Psoas muscle (tissue), 8 donors: Measurements from ENCODE around the gene UCK2. TPM values are rescaled to one million over a fixed set of nuclear protein-coding genes. Genes with fewer than 3 reads are reported as not detected.

Experiments used
- ATAC-seq, 4 donors: fragments of 200-7000 bp; cut with Tn5 transposase; one replicate each; pipeline ENCODE4 v1.9.1; 2020; ENCODE audit warnings: moderate library complexity in 3 of 4, mild to moderate bottlenecking in 2 of 4
- DNase-seq, 2 donors: peaks; one replicate each; pipeline ENCODE4 v3.0.0-alpha.2; 2020
- H3K27ac ChIP-seq: fragments of 200-600 bp; one replicate; pipeline ENCODE4 v1.8.0; 2022
- H3K27me3 ChIP-seq, 3 donors: fragments of 200-600 bp in 1 of 3; one replicate each; pipeline versions ENCODE4 v1.6.1 to v1.8.0; 2013 to 2022; ENCODE audit warnings: low read length in 2 of 3, mild to moderate bottlenecking in 2 of 3, moderate library complexity in 1 of 3; ENCODE audit not compliant: insufficient read depth in 3 of 3
- H3K36me3 ChIP-seq, 2 donors: fragments of 200-600 bp in 1 of 2; one replicate each; pipeline versions ENCODE4 v1.6.1 to v1.8.0; 2013 to 2022; ENCODE audit warnings: low read depth in 1 of 2, mild to moderate bottlenecking in 1 of 2, moderate library complexity in 1 of 2; ENCODE audit not compliant: insufficient read depth in 1 of 2
- H3K4me1 ChIP-seq: fragments of 200-600 bp; one replicate; pipeline ENCODE4 v1.8.0; 2022
- H3K4me3 ChIP-seq: fragments of 200-600 bp; one replicate; pipeline ENCODE4 v1.8.0; 2022; ENCODE audit warnings: mild to moderate bottlenecking
- H3K9me3 ChIP-seq: fragments of 200-600 bp; one replicate; pipeline ENCODE4 v1.8.0; 2022
- CTCF ChIP-seq: fragments of 200-600 bp; IDR thresholded peaks from one replicate; pipeline ENCODE4 v1.8.0; 2022; ENCODE audit warnings: antibody characterized with exemption
- WGBS, 3 donors: extraction: QIAGEN DNeasy Blood & Tissue Kit; methylation state at CpG; one replicate each; pipeline versions ENCODE4 v1.1.6 to v1.1.7; 2013; 5-methylcytosine and 5-hydroxymethylcytosine counted together
- intact Hi-C, 2 donors: fragments of 100-400 bp; cut with DNase I; formaldehyde crosslinking; loops; one replicate each; pipeline versions ENCODE4 v1.11.0 to v1.14.2; 2022
- polyA plus RNA-seq, 3 donors: library from polyadenylated mRNA; stranded (reverse); fragments of 200-250 nt; gene quantifications; one replicate each; pipeline ENCODE4 v1.2.3, GENCODE V29; 2013
- total RNA-seq, 4 donors: library from RNA; stranded (reverse); fragmentation: NEBNext Ultra II Directional in 2 of 4; extraction: Animal tissue kit (Norgen Biotek cat#: 25700) in 2 of 4; gene quantifications; one replicate each; pipeline versions ENCODE4 v1.2.1 to v1.2.4, GENCODE V29; 2021 to 2023
- donor health status: healthy with polysubstance abuse.
- donor health status: DM: no; HTN: no; CAD: no; lungs with moderate emphysema.
- donor health status: Bipolar disorder and iron deficiency.
- donor health status: healthy.
- donor health status: DM: yes; HTN: yes; CAD: no.
- donor health status: DM: no; HTN: no; CAD: no.
- donor health status: DM: no; HTN: no; CAD: no.
- donor health status: DM: yes; HTN: yes; CAD: no.

Gene UCK2
- total and polyA plus RNA-seq, 7 donors, result 14.6 to 273 (median 25.1) TPM

DNA sequence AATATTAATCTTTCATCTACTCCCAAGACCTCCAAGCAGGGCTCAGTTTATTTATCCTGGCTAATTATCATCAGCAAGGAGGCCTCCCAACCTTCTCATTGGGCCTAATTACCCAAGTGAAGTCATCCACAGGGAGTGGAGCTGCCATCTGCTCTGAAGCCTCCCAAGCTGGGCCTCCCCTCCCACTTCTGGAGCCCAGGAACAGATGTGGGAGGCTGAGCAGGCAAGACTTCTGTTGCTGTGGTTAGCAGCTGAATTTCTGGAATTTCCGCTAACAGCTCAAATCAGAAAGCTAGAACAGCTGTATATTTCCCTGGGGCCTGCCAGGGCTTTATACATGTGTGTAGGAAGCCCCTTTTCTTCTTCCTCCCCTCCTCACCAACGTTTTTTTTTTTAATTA is 127.5 kb downstream of the UCK2 start:
- WGBS, 3 donors, result 39 to 54% (median 52%) methylated on average over 2 of the region's 2 CpGs
- H3K27ac ChIP-seq, result no peak overlapping the region
- ATAC-seq (no peak), DNase-seq (no peak)
- intact Hi-C loops, result no loop called here
- no peaks in the 10 kb centered on the region for H3K27me3 ChIP-seq
- no peak for TF ChIP-seq CTCF
- no peaks in the 10 kb centered on the region for H3K9me3 ChIP-seq
- H3K36me3 ChIP-seq, result no peaks in the 10 kb centered on the region
- H3K4me1 ChIP-seq, result no peaks in the 10 kb centered on the region
- no peak overlapping the region for H3K4me3 ChIP-seq

DNA sequence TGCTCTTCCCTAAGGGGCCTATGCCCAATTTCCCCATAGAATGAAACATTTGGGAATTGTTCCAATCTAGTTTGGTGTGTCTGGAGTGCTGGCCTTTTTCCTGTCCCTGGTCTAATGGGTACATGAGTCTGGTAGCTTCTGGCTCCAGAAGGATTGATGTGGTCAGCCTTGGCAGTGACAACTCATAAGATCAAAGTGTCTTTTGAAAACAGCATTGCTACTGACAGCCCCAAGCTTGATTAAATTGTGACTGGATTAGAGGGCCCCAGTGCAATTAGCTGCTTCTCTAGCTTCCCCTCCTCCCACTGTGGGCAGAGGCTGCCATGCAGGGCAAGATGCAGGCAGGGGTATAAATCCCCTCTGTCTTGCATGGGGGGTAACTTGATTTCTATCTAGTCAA is 130.9 kb downstream of the UCK2 start:
- Histone ChIP-seq H3K4me3 (no peak overlapping the region), H3K9me3 (no peaks in the 10 kb centered on the region), H3K36me3 (no peaks in the 10 kb centered on the region), H3K27ac (no peak overlapping the region), H3K27me3 (no peaks in the 10 kb centered on the region), H3K4me1 (no peaks in the 10 kb centered on the region)
- no peak for TF ChIP-seq CTCF
- ATAC-seq (no peak), DNase-seq (no peak)
- intact Hi-C loops, result no loop called here

DNA sequence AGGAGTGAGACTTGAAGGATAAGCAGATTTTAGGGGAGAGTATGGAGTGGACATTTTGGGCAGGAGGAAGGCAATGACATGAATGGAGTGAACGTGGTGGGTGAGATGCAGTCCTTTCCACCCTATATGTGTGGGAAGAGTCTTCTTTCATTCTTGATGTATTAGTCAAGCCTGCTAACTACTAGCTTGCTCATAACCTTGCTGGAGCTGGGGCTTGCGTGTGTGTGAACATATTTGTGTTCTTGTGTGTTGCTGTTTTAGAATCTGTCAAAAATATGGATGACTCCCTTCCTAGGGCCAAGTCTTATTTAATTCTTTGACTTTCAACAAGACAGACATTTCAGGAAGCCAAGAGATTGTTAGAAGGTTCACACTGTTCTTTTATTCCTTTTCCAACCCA is 132.7 kb downstream of the UCK2 start:
- TF ChIP-seq CTCF, result no peak
- Histone ChIP-seq H3K4me1 (no peaks in the 10 kb centered on the region), H3K36me3 (no peaks in the 10 kb centered on the region), H3K4me3 (no peak overlapping the region), H3K27me3 (no peaks in the 10 kb centered on the region), H3K27ac (no peak overlapping the region), H3K9me3 (no peaks in the 10 kb centered on the region)
- DNase-seq (no peak), ATAC-seq (no peak)
- intact Hi-C loops, result no loop called here
- WGBS, 3 donors, result 81 to 84% (median 83%) methylated on average over 2 of the region's 2 CpGs

GRCh38 chr1:165960881-165961280 is 133.5 kb downstream of the UCK2 start:
- intact Hi-C loops, result no loop called here
- WGBS, 3 donors, result 49 to 62% (median 56%) methylated on average over 2 of the region's 2 CpGs
- ATAC-seq (no peak), DNase-seq (no peak)
- Histone ChIP-seq H3K4me3 (no peak overlapping the region), H3K27me3 (no peaks in the 10 kb centered on the region), H3K36me3 (no peaks in the 10 kb centered on the region), H3K4me1 (no peaks in the 10 kb centered on the region), H3K9me3 (no peaks in the 10 kb centered on the region), H3K27ac (no peak overlapping the region)
- no peak for TF ChIP-seq CTCF

Other genes with a start within 250 kb of the UCK2 start
- gene MGST3, start 196.4 kb upstream of the UCK2 start, total RNA-seq, result 100 to 1,000 TPM; 223 to 318 (median 258) TPM
- gene MGST3, start 196.4 kb upstream of the UCK2 start, polyA plus RNA-seq, result 100 to 1,000 TPM; 177 to 329 (median 233) TPM
- 10 to 100 TPM; 40.9 to 69.3 (median 49.9) TPM for gene ALDH9A1, start 129.1 kb upstream of the UCK2 start, total RNA-seq
- 10 to 100 TPM; 30.4 to 37.0 (median 33.6) TPM for gene ALDH9A1, start 129.1 kb upstream of the UCK2 start, polyA plus RNA-seq
- gene TMCO1, start 58.7 kb upstream of the UCK2 start, total RNA-seq, result 10 to 100 TPM; 31.5 to 41.9 (median 33.4) TPM
- 10 to 100 TPM; 38.6 to 90.2 (median 86.0) TPM for gene TMCO1, start 58.7 kb upstream of the UCK2 start, polyA plus RNA-seq